Measurements from ENCODE around the gene KL. TPM values are rescaled to one million over a fixed set of nuclear protein-coding genes. Genes with fewer than 3 reads are reported as not detected.

Gene KL
- total RNA-seq, 3 donors from 2014 or later (not counting 1 experiment from before 2014, with no cell fraction given), result not detected

- no peaks in the 10 kb centered on the region for H3K36me3 ChIP-seq (ENCODE audit: control insufficient read depth, insufficient read depth, low read length)
- peaks cover 14 to 18% of the 10 kb centered on the region in 2 donors for H3K9me3 Mint-ChIP-seq
These were observed 9.6 kb upstream of the KL start for GRCh38 chr13:33006638-33007037.

GRCh38 chr13:33007237-33007636 is 9.0 kb upstream of the KL start:
- no peak overlapping the region for H3K27ac Mint-ChIP-seq
- H3K36me3 ChIP-seq (ENCODE audit: control insufficient read depth, insufficient read depth, low read length), result no peaks in the 10 kb centered on the region
- ATAC-seq (no peak), DNase-seq (no peak)
- H3K9me3 Mint-ChIP-seq, result peaks cover 14 to 18% of the 10 kb centered on the region in 2 donors
- peaks cover 21% of the 10 kb centered on the region for H3K36me3 Mint-ChIP-seq
- no peak for TF ChIP-seq CTCF (IDR thresholded peaks at IDR 0.05)
- H3K4me3 ChIP-seq (ENCODE audit: low read length), result no peak overlapping the region
- intact Hi-C loops (cut with micrococcal nuclease), result no loop called here
- H3K9me3 ChIP-seq (ENCODE audit: control insufficient read depth, insufficient read depth, low read length), result peaks cover 4% of the 10 kb centered on the region
- no peaks in the 10 kb centered on the region for H3K4me1 ChIP-seq (ENCODE audit: control insufficient read depth, insufficient read depth, low read length)
- peaks cover 14 to 18% of the 10 kb centered on the region in 2 donors for H3K27me3 Mint-ChIP-seq (ENCODE audit: low read depth in 2 of 2)
- no peak overlapping the region for H3K27ac ChIP-seq (ENCODE audit: low read length)
- no peaks in the 10 kb centered on the region for H3K4me1 Mint-ChIP-seq
- H3K4me3 Mint-ChIP-seq, result no peak overlapping the region
- H3K27me3 ChIP-seq (ENCODE audit: control insufficient read depth, insufficient read depth, low read length), result peaks cover 2% of the 10 kb centered on the region
- WGBS (ENCODE audit: insufficient coverage), result 100% methylated on average over 1 of the region's 2 CpGs

More at GRCh38 chr13:33006638-33007037, 9.6 kb upstream of the KL start:
- Mint-ChIP-seq H3K27ac (no peak overlapping the region), H3K36me3 (peaks cover 21% of the 10 kb centered on the region), H3K27me3 (ENCODE audit: low read depth in 2 of 2) (peaks cover 14 to 18% of the 10 kb centered on the region in 2 donors), H3K4me1 (no peaks in the 10 kb centered on the region), H3K4me3 (no peak overlapping the region)
- intact Hi-C loops (cut with micrococcal nuclease), result no loop called here
- Histone ChIP-seq H3K4me1 (ENCODE audit: control insufficient read depth, insufficient read depth, low read length) (no peaks in the 10 kb centered on the region), H3K27me3 (ENCODE audit: control insufficient read depth, insufficient read depth, low read length) (peaks cover 2% of the 10 kb centered on the region), H3K4me3 (ENCODE audit: low read length) (no peak overlapping the region), H3K27ac (ENCODE audit: low read length) (no peak overlapping the region), H3K9me3 (ENCODE audit: control insufficient read depth, insufficient read depth, low read length) (peaks cover 4% of the 10 kb centered on the region)
- DNase-seq, result no peak
- no peak for ATAC-seq
- TF ChIP-seq CTCF (IDR thresholded peaks at IDR 0.05), result no peak
- 92% methylated on average over 3 of the region's 3 CpGs for WGBS (ENCODE audit: insufficient coverage)

- DNase-seq (no peak), ATAC-seq (no peak)
- H3K4me1 ChIP-seq (ENCODE audit: control insufficient read depth, insufficient read depth, low read length), result no peaks in the 10 kb centered on the region
- H3K4me3 Mint-ChIP-seq, result no peak overlapping the region
- intact Hi-C loops (cut with micrococcal nuclease), result no loop called here
- no peak overlapping the region for H3K27ac ChIP-seq (ENCODE audit: low read length)
- H3K4me1 Mint-ChIP-seq, result no peaks in the 10 kb centered on the region
- peaks cover 2% of the 10 kb centered on the region for H3K27me3 ChIP-seq (ENCODE audit: control insufficient read depth, insufficient read depth, low read length)
- TF ChIP-seq CTCF (IDR thresholded peaks at IDR 0.05), result no peak
- H3K27ac Mint-ChIP-seq, result no peak overlapping the region
- peaks cover 12 to 18% of the 10 kb centered on the region in 2 donors for H3K9me3 Mint-ChIP-seq
- peaks cover 21% of the 10 kb centered on the region for H3K36me3 Mint-ChIP-seq
- peaks cover 14 to 18% of the 10 kb centered on the region in 2 donors for H3K27me3 Mint-ChIP-seq (ENCODE audit: low read depth in 2 of 2)
- H3K9me3 ChIP-seq (ENCODE audit: control insufficient read depth, insufficient read depth, low read length), result peaks cover 4% of the 10 kb centered on the region
- WGBS (ENCODE audit: insufficient coverage), result 90% methylated on average over 3 of the region's 3 CpGs
- no peak overlapping the region for H3K4me3 ChIP-seq (ENCODE audit: low read length)
- H3K36me3 ChIP-seq (ENCODE audit: control insufficient read depth, insufficient read depth, low read length), result no peaks in the 10 kb centered on the region
These were observed 8.3 kb upstream of the KL start for GRCh38 chr13:33007950-33008349.
